ENCODE measurements around the gene SP9.

GRCh38 chr2:174332217-174332963 lies 2.4 kb upstream of the SP9 start:
- TF ChIP-seq EZH2 (IDR thresholded peaks at IDR 0.05): no peak
- no peak for TF ChIP-seq POLR2AphosphoS5 (IDR thresholded peaks at IDR 0.05; ENCODE audit: borderline replicate concordance, low read depth, low read length)
- no peak for TF ChIP-seq FOXP2 (optimal IDR thresholded peaks at IDR 0.05; ENCODE audit: control extremely low read depth, extremely low read length, insufficient read depth)

Data from SK-N-MC (cell line).